Measurements from ENCODE around the gene ALPI. TPM values are rescaled to one million over a fixed set of nuclear protein-coding genes. Genes with fewer than 3 reads are reported as not detected.
"Not testable (repeated sequence)": the region's sequence is repeated elsewhere in the genome, so short reads cannot be mapped to it uniquely, and the experiment has no call there.

Gene ALPI
- polyA plus RNA-seq, 4 donors = 0.06 to 0.09 TPM; not detected in 2

GRCh38 chr2:232420463-232421188 lies 35.3 kb upstream of the ALPI start:
- DNase-seq (ENCODE audit: low read depth in 4 of 4, low spot score in 3 of 4) = no peak

GRCh38 chr2:232421189-232421785 lies 34.7 kb upstream of the ALPI start:
- DNase-seq (ENCODE audit: low read depth in 4 of 4, low spot score in 3 of 4) = no peak

GRCh38 chr2:232422051-232422450 lies 33.9 kb upstream of the ALPI start:
- no peak for DNase-seq (ENCODE audit: low read depth in 4 of 4, low spot score in 3 of 4)

GRCh38 chr2:232422996-232423395 lies 33.0 kb upstream of the ALPI start:
- not testable (repeated sequence) for DNase-seq (ENCODE audit: low read depth in 4 of 4, low spot score in 3 of 4)

- DNase-seq (ENCODE audit: low read depth in 4 of 4, low spot score in 3 of 4) = not testable (repeated sequence)
These were observed 32.5 kb upstream of the ALPI start for GRCh38 chr2:232423407-232423806.

- no peak for DNase-seq (ENCODE audit: low read depth in 4 of 4, low spot score in 3 of 4)
These were observed 24.0 kb upstream of the ALPI start for GRCh38 chr2:232431705-232432590.

- no peak for DNase-seq (ENCODE audit: low read depth in 4 of 4, low spot score in 3 of 4)
These were observed 23.3 kb upstream of the ALPI start for GRCh38 chr2:232432598-232433184.

- not testable (repeated sequence) for DNase-seq (ENCODE audit: low read depth in 4 of 4, low spot score in 3 of 4)
These were observed 22.3 kb upstream of the ALPI start for GRCh38 chr2:232433622-232434021.

DNA sequence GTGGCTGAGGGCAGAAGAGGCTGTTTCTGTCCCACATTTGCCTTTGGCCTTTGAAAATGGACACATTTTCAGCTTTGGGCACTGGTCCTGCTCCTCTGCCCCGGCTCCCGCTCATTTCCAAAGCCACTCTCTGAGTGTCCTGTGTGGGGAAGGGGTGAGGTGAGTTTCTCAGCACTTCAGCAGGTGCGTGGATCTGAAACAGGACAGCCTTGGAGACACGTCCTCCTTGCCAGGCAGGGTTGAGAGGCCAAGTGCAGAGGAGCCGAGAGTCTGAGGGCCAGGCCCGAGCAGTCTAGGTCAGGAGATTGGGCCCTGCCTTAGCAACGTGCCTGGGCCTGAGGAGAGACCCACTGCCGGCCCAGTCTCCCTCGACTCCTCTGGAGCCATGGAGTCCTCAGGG lies 21.9 kb upstream of the ALPI start:
- DNase-seq (ENCODE audit: low read depth in 4 of 4, low spot score in 3 of 4) = no peak

- DNase-seq (ENCODE audit: low read depth in 4 of 4, low spot score in 3 of 4) = no peak
These were observed 21.2 kb upstream of the ALPI start for GRCh38 chr2:232434563-232435374.

GRCh38 chr2:232435375-232435648 lies 20.6 kb upstream of the ALPI start:
- DNase-seq (ENCODE audit: low read depth in 4 of 4, low spot score in 3 of 4) = no peak

DNA sequence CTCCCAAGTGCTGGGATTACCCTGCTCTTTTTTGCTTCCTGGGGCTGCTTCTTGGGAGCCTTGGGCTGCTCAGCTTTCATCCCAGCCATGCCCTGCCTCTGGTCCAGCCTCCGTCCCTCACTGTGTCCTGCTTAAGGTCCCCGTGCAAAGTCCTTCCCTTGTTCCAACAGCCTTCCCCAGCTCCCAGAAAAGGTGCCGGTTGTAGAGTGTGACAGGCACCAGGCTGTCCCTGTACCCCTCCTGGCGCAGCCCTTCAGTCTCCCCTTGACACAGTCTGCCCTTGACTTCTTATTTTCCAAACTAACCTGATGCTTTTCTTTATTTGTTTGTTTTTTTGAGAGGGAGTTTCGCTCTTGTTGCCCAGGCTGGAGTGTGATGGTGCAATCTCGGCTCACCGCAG lies 20.1 kb upstream of the ALPI start:
- no peak for DNase-seq (ENCODE audit: low read depth in 4 of 4, low spot score in 3 of 4)

DNA sequence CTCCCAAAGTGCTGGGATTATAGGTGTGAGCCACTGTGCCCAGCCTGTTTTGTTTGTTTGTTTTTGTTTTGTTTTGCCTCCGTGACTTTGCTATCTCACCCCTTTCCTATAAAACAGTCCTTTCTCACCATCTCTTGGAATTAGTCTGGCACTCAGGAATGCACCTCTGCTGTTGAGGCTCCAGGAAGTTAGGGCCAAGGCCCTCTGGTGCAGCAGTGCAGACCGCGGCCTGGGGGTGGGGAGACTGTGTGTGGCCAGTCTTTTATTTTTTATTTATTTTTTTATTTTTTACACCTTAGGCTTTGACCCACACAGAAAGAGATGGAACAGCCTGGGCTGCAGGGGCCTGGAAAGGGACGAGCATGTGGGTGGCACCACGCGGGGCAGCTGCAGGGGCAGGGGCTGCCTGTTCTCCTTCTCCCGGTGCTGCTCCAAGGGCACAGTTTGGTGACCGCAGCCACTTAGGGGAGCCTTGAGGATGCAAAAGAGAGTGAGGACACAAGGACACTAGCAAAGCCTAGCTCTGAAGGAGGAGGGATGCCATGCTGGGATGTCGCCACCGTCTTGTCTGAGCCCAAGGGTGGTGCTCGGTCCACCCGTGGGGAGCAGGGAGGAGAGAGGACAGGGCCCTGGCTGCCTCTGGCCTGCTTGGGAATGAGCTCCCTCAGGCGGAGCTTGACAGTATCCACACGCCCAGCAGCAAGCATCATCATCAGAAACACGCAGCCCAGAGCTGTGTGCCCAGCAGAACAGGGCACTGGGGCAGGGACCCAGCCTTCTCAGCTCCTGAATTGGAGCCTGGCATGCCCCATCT lies 19.4 kb upstream of the ALPI start:
- no peak for DNase-seq (ENCODE audit: low read depth in 4 of 4, low spot score in 3 of 4)

GRCh38 chr2:232437195-232437571 lies 18.8 kb upstream of the ALPI start:
- DNase-seq (ENCODE audit: low read depth in 4 of 4, low spot score in 3 of 4) = no peak

DNA sequence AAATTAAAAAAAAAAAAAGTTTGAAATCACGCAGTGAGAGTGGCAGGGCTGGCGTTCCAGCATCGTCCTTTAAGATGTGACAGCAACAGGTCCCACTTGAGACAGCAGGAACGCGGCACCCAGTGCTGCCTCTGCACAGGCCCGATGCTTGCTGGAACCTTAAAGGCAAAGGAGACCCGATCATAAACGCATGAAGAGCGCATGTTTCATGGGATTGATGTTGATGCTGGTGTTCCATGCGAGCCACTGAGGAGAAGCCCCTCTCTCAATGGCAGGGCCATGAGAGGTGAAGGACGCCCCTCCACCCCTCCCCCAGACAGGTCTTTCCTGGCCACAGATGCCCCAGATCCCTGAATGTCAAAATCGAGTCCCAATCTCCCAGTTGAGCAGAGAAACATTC lies 17.9 kb upstream of the ALPI start:
- DNase-seq (ENCODE audit: low read depth in 4 of 4, low spot score in 3 of 4) = no peak

GRCh38 chr2:232438951-232439757 lies 16.8 kb upstream of the ALPI start:
- no peak for DNase-seq (ENCODE audit: low read depth in 4 of 4, low spot score in 3 of 4)

- no peak for DNase-seq (ENCODE audit: low read depth in 4 of 4, low spot score in 3 of 4)
These were observed 16.2 kb upstream of the ALPI start for GRCh38 chr2:232439758-232440135.

GRCh38 chr2:232440220-232441018 lies 15.5 kb upstream of the ALPI start:
- peak in 1 of 4 donors; percentile 52 for DNase-seq (ENCODE audit: low read depth in 4 of 4, low spot score in 3 of 4)

Measured in left renal pelvis (tissue), 4 donors.